HCT116 (cell line): ENCODE results near the gene KCNN4. TPM values are rescaled to one million over a fixed set of nuclear protein-coding genes. Genes with fewer than 3 reads are reported as not detected.

Experiments
- ATAC-seq: fragments of 200-7000 bp; cut with Tn5 transposase; 2 replicates; pipeline ENCODE4 v1.9.1; 2020; ENCODE audit warnings: mild to moderate bottlenecking, moderate library complexity
- BruUV-seq: library from RNA; stranded (reverse); fragments of 400-500 nt; replicated peaks from 2 replicates; lab custom pipeline; 2021; lab: Mats Ljungman, UMichigan
- CTCF ChIA-PET: fragments of 300-600 bp; sonication (Branson Sonifier 250); formaldehyde crosslinking; loops from one replicate; lab custom pipeline; 2021; ENCODE audit warnings: antibody characterized with exemption; lab: Charles Lee
- POLR2A ChIA-PET: fragments of 300-600, 350-600 bp; sonication (Branson Sonifier 250); formaldehyde crosslinking; loops from one replicate; lab custom pipeline; 2021; ENCODE audit warnings: antibody characterized with exemption; lab: Charles Lee
- RAD21 ChIA-PET, 2 experiments: fragments of 300-600 bp; sonication (Branson Sonifier 250); formaldehyde crosslinking; loops; one replicate each; lab custom pipeline; 2023; ENCODE audit warnings: low total read pairs in 2 of 2; ENCODE audit not compliant: uncharacterized antibody in 2 of 2, unreplicated experiment in 2 of 2, low non-redundant PET in 1 of 2; lab: Charles Lee
- DNase-seq: peaks from one replicate; pipeline ENCODE4 v3.0.0-alpha.2; 2010; ENCODE audit warnings: low read depth, low spot score
- H2AFZ ChIP-seq: fragments of 200-600 bp; shearing (Covaris generic), sonication (generic); 2 replicates; pipeline ENCODE4 v1.6.1; 2017; ENCODE audit warnings: low read depth, mixed run types, mixed read lengths, antibody characterized with exemption, low read length; ENCODE audit not compliant: poor library complexity, severe bottlenecking
- H3K27ac ChIP-seq: 2 replicates; pipeline ENCODE4 v1.5.1; 2012; ENCODE audit warnings: low read depth, low read length
- H3K27me3 ChIP-seq: fragments of 200-600 bp; sonication (generic); 2 replicates; pipeline ENCODE4 v1.6.1; 2016; ENCODE audit warnings: mixed run types, low read length, mixed read lengths; ENCODE audit not compliant: insufficient read depth
- H3K36me3 ChIP-seq, 2 experiments: fragments of 200-500 bp in 1 of 2; fragments of 200-600 bp in 1 of 2; sonication (Bioruptor generic) in 1 of 2; sonication (generic) in 1 of 2; 2 replicates each; pipeline versions ENCODE4 v1.5.1 to v1.6.1; 2014 to 2016; ENCODE audit warnings: low read length in 2 of 2, inconsistent platforms in 1 of 2, mixed read lengths in 1 of 2, mixed run types in 1 of 2; ENCODE audit not compliant: insufficient read depth in 2 of 2, control insufficient read depth in 1 of 2
- H3K4me1 ChIP-seq, 2 experiments: fragments of 200-600 bp in 1 of 2; sonication (generic) in 1 of 2; 2 replicates each; pipeline versions ENCODE4 v1.5.1 to v1.6.1; 2012 to 2017; ENCODE audit warnings: low read length in 2 of 2, inconsistent platforms in 1 of 2, mild to moderate bottlenecking in 1 of 2, mixed read lengths in 1 of 2, mixed run types in 1 of 2, moderate library complexity in 1 of 2; ENCODE audit not compliant: insufficient read depth in 2 of 2, control insufficient read depth in 1 of 2
- H3K4me2 ChIP-seq: fragments of 200-600 bp; sonication (generic); 2 replicates; pipeline ENCODE4 v1.6.1; 2017; ENCODE audit warnings: mixed run types, low read length, mixed read lengths
- H3K4me3 ChIP-seq, 2 experiments: fragments of 200-600 bp in 1 of 2; sonication (generic) in 1 of 2; replicated peaks in 1 of 2; 2 replicates each; pipeline ENCODE4 v1.5.1; 2011 to 2016; ENCODE audit warnings: low read length in 2 of 2, control low read depth in 1 of 2, low read depth in 1 of 2, mild to moderate bottlenecking in 1 of 2, mixed read lengths in 1 of 2, mixed run types in 1 of 2
- H3K79me2 ChIP-seq: fragments of 200-600 bp; sonication (generic); 2 replicates; pipeline ENCODE4 v1.6.1; 2017; ENCODE audit warnings: mild to moderate bottlenecking, mixed run types, low read length, moderate library complexity, mixed read lengths; ENCODE audit not compliant: insufficient read depth
- H3K9ac ChIP-seq: fragments of 200-600 bp; sonication (generic); 2 replicates; pipeline ENCODE4 v1.6.1; 2016; ENCODE audit warnings: low read length, mixed read lengths
- H3K9me2 ChIP-seq: fragments of 200-600 bp; sonication (generic), shearing (Covaris generic); 2 replicates; pipeline ENCODE4 v1.6.1; 2017; ENCODE audit warnings: mixed run types, mild to moderate bottlenecking, moderate library complexity; ENCODE audit not compliant: insufficient read depth
- H3K9me3 ChIP-seq, 2 experiments: fragments of 200-500 bp in 1 of 2; fragments of 200-600 bp in 1 of 2; sonication (Bioruptor generic) in 1 of 2; sonication (generic) in 1 of 2; 2 replicates each; pipeline ENCODE4 v1.6.1; 2014 to 2017; ENCODE audit warnings: low read length in 2 of 2, mixed read lengths in 2 of 2, inconsistent platforms in 1 of 2, low read depth in 1 of 2, mild to moderate bottlenecking in 1 of 2, mixed run types in 1 of 2, moderate library complexity in 1 of 2; ENCODE audit not compliant: control insufficient read depth in 1 of 2, insufficient read depth in 1 of 2
- H4K20me1 ChIP-seq: fragments of 200-600 bp; sonication (generic), shearing (Covaris generic); 2 replicates; pipeline ENCODE4 v1.6.1; 2017; ENCODE audit warnings: mixed run types, mild to moderate bottlenecking, moderate library complexity; ENCODE audit not compliant: insufficient read depth
- CEBPB ChIP-seq: IDR thresholded peaks from 2 replicates; pipeline ENCODE4 v1.6.1; 2012; ENCODE audit warnings: low read depth
- EZH2phosphoT487 ChIP-seq: fragments of 200-600 bp; IDR thresholded peaks from 2 replicates; pipeline ENCODE4 v1.6.1; 2018; ENCODE audit warnings: antibody characterized with exemption, borderline replicate concordance
- FOSL1 ChIP-seq: IDR thresholded peaks from 2 replicates; pipeline ENCODE4 v1.6.1; 2012; ENCODE audit warnings: low read depth
- JUND ChIP-seq: IDR thresholded peaks from 2 replicates; pipeline ENCODE4 v1.6.1; 2012
- POLR2AphosphoS5 ChIP-seq: IDR thresholded peaks from 2 replicates; pipeline ENCODE4 v1.6.1; 2011; ENCODE audit warnings: mild to moderate bottlenecking, low read depth, low read length, moderate library complexity
- RAD21 ChIP-seq: IDR thresholded peaks from 2 replicates; pipeline ENCODE4 v1.6.1; 2012; ENCODE audit warnings: low read depth, mild to moderate bottlenecking
- SRF ChIP-seq: IDR thresholded peaks from 2 replicates; pipeline ENCODE4 v1.6.1; 2012; ENCODE audit warnings: low read depth
- YY1 ChIP-seq: IDR thresholded peaks from 2 replicates; pipeline ENCODE4 v1.6.1; 2011; ENCODE audit warnings: low read length, low read depth, moderate library complexity, mild to moderate bottlenecking; ENCODE audit not compliant: insufficient replicate concordance; ENCODE audit errors: extremely low read depth
- ZFX ChIP-seq: fragments of 450-650 bp; IDR thresholded peaks from 2 replicates; pipeline ENCODE4 v1.6.1; 2017
- ZNF274 ChIP-seq: fragments of 200-500 bp; sonication (Bioruptor generic); IDR thresholded peaks from 2 replicates; pipeline ENCODE4 v1.6.1; 2014; ENCODE audit warnings: mild to moderate bottlenecking, low read depth, low read length, inconsistent platforms
- intact Hi-C: fragments of 100-400 bp; cut with micrococcal nuclease; formaldehyde crosslinking; loops from 2 replicates; pipeline ENCODE4 v1.10.0; 2022
- total RNA-seq: library from RNA; stranded (reverse); gene quantifications from one replicate; pipeline ENCODE4 v1.2.1, GENCODE V29; 2021; ENCODE audit not compliant: unreplicated experiment

KCNN4 gene
- total RNA-seq, 1 experiment from 2014 or later, result 72.9 TPM

DNA sequence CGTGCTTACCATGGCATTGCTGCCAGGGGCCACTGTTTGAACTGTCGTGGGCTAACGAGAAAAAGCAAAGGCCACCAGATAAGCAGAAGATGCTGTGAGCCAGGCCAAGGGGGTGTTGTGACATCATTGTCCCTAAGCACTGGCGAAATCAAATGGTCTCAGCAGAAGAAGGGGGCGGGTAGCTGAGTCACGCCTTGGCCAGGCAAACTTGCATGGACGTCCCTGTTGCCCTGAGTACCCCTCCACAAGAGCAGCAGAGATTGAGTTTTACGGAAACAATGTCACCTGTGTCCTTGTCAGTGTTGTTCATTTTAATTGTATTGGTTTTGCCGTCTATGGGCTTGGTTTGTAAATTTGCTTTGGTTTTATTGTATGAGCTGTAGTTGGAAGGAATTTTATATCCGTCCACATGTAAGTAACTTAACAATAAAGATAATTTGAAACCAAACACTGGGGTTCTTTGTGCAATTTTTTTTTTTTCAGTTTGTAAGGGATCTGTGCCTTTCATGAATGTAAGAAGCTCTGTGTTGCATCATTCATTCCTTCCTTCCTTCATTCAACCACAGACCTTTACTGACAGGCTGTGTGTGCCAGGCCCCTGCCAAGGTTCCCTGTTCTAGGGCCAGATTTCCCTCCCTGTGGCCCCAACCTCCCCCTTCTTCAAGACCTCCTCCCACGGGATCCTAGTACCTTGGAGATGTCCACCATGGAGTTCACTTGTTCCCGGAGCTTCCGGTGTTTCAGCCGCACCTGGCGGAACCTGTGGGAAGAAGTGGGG is 12.3 kb downstream of the KCNN4 start:
- TF ChIP-seq RAD21, result no peak
- no peak for TF ChIP-seq ZNF274
- no peak for TF ChIP-seq JUND
- TF ChIP-seq POLR2AphosphoS5, result no peak
- no peak for TF ChIP-seq SRF
- TF ChIP-seq ZFX, result no peak
- TF ChIP-seq EZH2phosphoT487, result no peak
- no peak for TF ChIP-seq FOSL1
- no peak for TF ChIP-seq CEBPB
- no peak for TF ChIP-seq YY1
- Histone ChIP-seq H3K36me3 (peaks cover 33 to 62% of the 10 kb centered on the region in 2 experiments), H3K9me2 (no peaks in the 10 kb centered on the region), H3K4me1 (peaks cover 36 to 52% of the 10 kb centered on the region in 2 experiments), H3K4me3 (no peak overlapping the region), H3K9ac (no peak overlapping the region), H3K27me3 (no peaks in the 10 kb centered on the region), H2AFZ (no peak overlapping the region), H3K4me2 (no peak overlapping the region), H3K27ac (no peak overlapping the region), H3K79me2 (peaks cover 17% of the 10 kb centered on the region; the same call in 1 of the 2 replicates), H4K20me1 (no peaks in the 10 kb centered on the region), H3K9me3 (no peaks in the 10 kb centered on the region)
- DNase-seq, result no peak
- CTCF ChIA-PET, result interaction anchor here (1.1 to 4.5 kb wide), 4 partner anchors 12 to 22 kb away, joined by 5 to 46 read pairs (median 8); partner anchors contain the start of genes KCNN4 and SMG9
- no TSS peak for BruUV-seq
- POLR2A ChIA-PET, result interaction anchor here (1.1 kb wide), 1 partner anchor 100 kb away, joined by 3 read pairs; no protein-coding TSS in a partner anchor
- RAD21 ChIA-PET, result interaction anchor here in 1 of 2 experiments (0.6 kb wide), 1 partner anchor 244 kb away, joined by 3 read pairs; no protein-coding TSS in a partner anchor
- no peak for ATAC-seq
- intact Hi-C loops, result no loop called here
